NCI-H2107 (cell line): ENCODE measurements around the gene RSRC1.
"Not testable (repeated sequence)": the region's sequence is repeated elsewhere in the genome, so short reads cannot be mapped to it uniquely, and the experiment has no call there.

ENCODE experiments used
- DNase-seq: peaks from one replicate; lab custom pipeline; 2025; lab: John Stamatoyannopoulos, UW

The RSRC1 gene

GRCh38 chr3:158404131-158404718, 294.3 kb downstream of the RSRC1 start:
- no peak for DNase-seq

DNA sequence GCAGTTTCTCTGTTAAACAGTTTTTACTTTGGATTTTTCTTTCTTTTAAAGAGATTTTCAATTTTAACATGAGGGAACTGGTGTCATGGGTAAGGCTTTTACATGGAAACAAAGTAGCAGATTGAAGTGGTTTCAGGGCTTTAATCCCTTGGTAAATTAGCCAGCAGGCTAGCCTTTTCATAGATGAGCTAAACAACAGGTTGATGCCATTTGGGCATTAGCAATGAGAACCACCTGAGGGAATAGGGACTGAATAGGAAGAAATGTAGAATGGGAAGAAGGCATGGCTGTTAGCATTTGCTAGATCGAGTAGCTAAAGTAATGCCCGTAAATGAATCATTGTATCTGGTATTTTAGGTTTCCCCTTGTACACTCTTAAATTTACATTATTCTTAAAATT, 295.6 kb downstream of the RSRC1 start:
- DNase-seq, result no peak

GRCh38 chr3:158407844-158408517, 298.1 kb downstream of the RSRC1 start:
- DNase-seq, result no peak

GRCh38 chr3:158408518-158408897, 298.6 kb downstream of the RSRC1 start:
- not testable (repeated sequence) for DNase-seq

- no peak for DNase-seq
These were observed 308.1 kb downstream of the RSRC1 start for GRCh38 chr3:158418035-158418434.

DNA sequence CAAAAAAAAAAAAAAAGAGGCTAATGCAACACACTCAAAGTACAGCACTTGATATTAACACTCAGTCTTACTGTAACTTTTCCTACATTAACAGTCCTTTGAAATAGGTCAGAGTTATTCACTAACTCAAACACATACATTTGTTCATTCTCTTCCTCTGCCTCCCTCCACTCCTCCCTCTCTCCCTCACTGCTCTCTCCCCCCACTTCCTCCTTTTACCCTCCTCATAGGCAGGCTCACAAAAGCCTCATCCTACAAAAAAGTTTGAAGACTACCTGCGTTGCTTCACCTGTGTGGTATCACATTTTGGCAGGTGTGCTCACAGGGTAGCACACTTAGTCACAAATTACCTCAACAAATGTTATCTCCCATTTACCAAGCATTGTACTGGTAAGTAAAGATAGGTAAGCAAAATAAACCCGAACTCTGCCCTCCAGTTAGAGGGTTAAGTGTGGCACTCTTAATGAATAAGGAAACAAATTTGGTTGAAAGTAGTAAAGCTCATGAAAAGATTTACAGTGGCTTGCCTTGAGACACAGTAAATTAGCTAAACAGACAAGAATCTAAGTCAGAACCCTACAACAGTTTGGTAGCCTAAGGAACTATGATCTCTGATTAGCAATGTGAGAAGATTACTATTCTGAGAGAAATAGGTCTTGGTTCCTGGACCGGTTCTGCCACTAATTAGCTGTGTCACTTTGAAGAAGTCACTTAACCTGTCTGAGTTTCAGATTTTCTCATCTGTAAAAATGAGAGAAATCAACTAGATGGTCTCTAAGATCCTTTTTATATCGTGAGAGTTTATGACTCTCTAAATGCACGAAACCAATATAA, 310.1 kb downstream of the RSRC1 start:
- DNase-seq, result no peak

DNA sequence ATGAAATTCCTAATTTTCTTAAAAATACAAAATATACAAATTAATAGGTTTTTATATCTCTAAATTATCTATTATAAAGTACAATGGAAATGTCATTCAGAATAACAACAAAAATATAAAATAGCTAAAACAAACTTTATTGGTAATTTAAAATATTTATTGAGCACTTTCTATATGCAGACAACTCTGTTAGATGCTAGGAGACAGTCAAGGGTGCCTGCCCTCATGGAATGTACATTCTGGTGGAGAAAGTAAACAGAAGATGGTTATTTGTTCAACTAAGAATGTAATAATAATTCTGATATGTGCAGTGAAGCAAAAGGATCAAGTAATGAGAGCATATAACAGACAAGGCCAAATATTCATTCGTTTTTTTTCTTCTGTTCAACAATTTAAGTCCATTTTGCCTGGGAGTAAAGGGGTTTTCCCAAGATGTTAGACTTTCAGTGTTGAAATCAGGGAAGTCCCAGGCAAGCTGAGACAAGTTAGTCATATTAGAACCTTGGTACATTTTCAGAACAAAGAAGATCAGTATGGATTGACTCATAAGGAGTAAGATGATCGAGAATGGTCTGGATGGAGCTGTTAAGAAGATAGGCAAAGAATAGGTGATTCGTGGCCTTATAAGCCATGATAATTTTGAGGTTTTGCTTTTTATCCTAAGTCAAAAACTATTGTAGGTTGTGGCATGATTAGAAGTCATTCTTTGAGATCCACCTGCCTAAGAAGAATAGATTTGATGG, 310.9 kb downstream of the RSRC1 start:
- no peak for DNase-seq

GRCh38 chr3:158430448-158430847, 320.6 kb downstream of the RSRC1 start:
- DNase-seq, result peak; percentile 11

GRCh38 chr3:158430968-158431367, 321.1 kb downstream of the RSRC1 start:
- no peak for DNase-seq

DNA sequence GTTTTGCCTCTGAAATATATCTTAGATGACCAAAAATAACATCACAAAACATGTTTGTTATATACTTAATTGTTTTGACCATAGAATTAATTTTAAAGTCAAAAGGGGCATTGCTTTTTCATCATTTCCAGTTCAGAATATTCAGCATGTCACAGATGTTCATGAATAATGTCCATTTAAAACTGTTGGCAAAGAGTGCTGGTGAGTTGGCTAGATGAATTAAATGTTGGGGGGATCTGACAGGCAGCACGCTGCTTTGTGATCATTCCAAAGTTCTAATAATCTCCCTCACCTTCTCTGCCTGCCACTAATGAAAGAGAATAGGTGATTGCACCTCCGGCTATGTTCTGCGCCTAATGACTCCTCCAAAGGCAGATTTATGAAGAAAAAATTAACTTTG, 321.9 kb downstream of the RSRC1 start:
- no peak for DNase-seq

GRCh38 chr3:158434412-158435038, 324.6 kb downstream of the RSRC1 start:
- peak; percentile 59 for DNase-seq

- DNase-seq, result no peak
These were observed 333.7 kb downstream of the RSRC1 start for GRCh38 chr3:158443632-158444031.

DNA sequence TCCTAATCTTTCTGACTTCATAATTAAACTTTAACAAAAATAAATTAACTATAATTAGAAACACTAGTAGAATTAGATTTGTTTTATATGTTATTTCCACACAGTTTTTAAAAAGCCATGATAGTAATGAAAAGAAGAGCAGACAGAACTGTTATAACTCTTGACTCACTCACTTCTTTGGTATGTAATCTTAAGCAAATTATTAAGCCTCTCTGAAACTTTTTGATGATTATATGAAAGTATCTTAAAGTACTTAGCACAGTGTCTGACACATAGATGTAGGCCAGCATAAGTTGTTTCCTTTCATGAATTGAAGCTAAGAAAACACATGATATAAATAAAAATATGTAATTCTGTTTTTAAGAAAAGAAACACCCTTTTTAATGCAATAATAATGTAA, 337.5 kb downstream of the RSRC1 start:
- no peak for DNase-seq

DNA sequence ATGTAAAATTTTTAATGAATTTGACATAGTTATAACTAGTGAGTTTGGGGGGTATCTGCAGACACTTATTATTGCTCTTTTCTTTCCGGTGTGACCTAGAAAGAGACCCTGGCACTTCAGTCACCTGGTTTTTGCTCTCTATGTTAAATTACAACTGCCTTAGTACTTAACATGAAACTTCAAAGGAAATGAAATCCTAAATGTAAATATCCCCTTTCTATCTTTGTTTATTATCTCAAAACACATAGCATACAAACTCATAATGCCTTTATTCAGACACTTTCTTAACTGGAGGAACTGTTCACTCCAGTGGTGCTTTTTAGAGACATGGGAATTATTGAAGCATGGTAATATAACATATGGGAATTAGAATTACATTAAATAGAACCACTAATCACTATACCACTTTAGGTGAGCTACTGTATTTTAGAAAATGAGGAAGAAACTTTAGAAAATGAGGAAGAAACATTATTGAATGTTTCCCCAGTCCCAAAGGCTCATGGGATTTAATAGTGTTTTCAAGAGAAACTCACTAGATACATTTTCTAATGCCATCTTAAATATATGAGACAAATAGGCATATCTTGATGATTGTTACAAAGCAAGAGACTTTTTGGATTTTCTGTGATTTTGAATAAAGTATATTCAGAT, 341.6 kb downstream of the RSRC1 start:
- no peak for DNase-seq

GRCh38 chr3:158452334-158452733, 342.4 kb downstream of the RSRC1 start:
- no peak for DNase-seq

DNA sequence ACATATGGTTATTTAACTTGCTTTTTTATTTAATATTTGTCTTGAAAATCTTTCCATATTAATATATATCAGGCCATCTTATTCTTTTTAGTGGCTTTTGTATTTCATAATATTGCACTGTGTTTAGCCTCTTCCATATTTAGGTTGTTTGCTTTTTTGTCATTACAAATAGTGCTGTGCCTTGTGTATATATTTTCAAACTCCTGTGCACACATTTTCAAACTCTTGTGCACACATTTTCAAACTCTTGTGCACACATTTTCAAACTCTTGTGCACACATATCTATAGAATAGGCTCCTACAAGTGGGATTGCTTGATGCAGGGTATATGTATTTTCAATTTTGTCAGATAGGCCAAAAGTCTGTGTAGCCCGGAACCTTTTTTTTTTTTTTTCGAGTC, 343.1 kb downstream of the RSRC1 start:
- DNase-seq, result no peak

DNA sequence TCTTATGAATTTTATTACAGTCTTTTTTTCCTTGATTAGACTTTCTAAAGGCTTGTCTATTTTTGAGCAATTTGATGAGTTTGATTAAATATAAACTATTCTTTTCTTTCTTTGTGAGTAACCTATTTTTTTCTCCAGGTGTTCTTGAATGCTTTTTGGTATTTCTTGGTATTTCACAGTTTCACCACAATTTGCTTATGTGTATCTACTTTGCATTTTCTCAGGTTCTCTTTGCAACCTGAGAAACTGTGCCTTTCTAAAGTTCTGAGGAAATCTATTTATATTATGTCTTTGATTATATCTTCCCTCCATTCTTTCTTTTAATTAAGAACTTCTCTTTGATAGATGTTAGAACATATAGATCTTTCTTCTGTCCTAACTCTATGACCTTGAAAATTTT, 344.0 kb downstream of the RSRC1 start:
- no peak for DNase-seq

DNA sequence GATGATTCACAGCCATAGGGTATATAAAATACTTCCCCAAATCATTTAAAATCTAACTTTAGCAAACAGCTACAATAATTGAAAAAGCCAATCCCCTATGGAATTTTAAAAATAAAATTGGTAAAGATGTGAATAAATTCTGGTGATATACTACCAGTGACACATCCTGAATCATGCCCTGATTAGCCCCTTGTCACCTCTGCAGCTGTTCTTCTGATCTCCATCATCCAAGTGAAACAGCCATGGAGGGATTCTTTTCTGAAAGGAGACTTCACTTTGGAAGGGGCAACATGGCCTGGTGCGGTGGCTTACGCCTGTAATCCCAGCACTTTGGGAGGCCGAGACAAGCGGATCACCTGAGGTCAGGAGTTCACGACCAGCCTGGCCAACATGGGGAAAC, 345.5 kb downstream of the RSRC1 start:
- DNase-seq, result no peak

GRCh38 chr3:158456114-158456513, 346.2 kb downstream of the RSRC1 start:
- DNase-seq, result peak; percentile 21

DNA sequence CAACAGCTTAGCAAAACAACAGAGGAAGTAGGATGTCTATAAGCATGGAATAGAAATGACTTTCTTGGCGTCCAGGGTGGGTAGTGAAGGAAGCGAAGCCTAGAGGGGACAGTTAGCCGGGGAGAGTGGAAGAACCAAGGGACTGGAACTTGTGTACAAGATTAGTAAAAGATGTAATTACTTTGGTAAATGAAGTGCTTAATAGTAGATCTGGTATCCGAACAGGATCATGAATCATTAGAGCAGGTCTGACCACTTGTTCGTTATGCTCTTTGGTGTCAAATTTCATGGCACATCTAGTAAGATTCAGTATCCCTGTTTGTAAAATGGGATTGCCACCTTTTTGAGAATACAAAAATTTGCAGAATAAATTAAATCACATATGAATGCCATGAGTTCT, 348.6 kb downstream of the RSRC1 start:
- no peak for DNase-seq

DNA sequence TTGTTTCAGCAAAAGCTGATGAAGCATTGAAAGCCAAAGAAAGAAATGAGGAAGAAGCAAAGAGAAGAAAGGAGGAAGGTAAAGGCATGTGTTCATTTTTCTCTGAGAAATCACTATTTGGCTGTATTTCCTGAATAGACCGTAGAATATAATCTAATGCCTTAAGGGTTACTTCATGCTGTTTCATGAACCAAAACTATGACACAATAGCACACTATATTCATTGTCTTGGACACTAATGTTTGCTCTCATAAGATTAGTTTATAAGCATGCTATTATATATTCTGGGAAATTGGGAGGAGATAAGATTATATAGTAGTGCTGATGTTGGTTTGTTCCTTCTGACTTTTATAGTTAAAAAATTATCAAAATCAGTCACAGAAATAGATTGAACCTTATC, 351.0 kb downstream of the RSRC1 start:
- no peak for DNase-seq

- DNase-seq, result peak; percentile 11
These were observed 353.7 kb downstream of the RSRC1 start for GRCh38 chr3:158463556-158463955.
